Cardiac fibroblast (primary cell): Measurements from ENCODE around the gene FAM78B.

Experiments used
- DNase-seq, 2 donors: peaks; one replicate each; pipeline versions ENCODE4 v3.0.0 to v3.0.0-alpha.2; 2010; ENCODE audit warnings: low read depth in 2 of 2
- H3K4me3 ChIP-seq, 2 donors: replicated peaks in 1 of 2; 1 replicate in 1 of 2; 2 replicates in 1 of 2; pipeline ENCODE4 v1.5.1; 2011; ENCODE audit warnings: low read depth in 2 of 2, low read length in 2 of 2, mild to moderate bottlenecking in 2 of 2, moderate library complexity in 1 of 2
- CTCF ChIP-seq: IDR thresholded peaks from one replicate; pipeline ENCODE4 v1.5.1; 2011; ENCODE audit warnings: low read depth, mild to moderate bottlenecking, low read length, inconsistent platforms

FAM78B gene

GRCh38 chr1:166166329-166166697, 488 bp downstream of the FAM78B start:
- DNase-seq, result no peak
- no peak for TF ChIP-seq CTCF
- peak overlapping the region in 1 of 2 donors; percentile 60 for H3K4me3 ChIP-seq

GRCh38 chr1:166165661-166166328, 1.0 kb downstream of the FAM78B start:
- no peak for DNase-seq
- H3K4me3 ChIP-seq, result peak overlapping the region; percentile 8 to 60
- TF ChIP-seq CTCF, result no peak

GRCh38 chr1:166164995-166165660, 1.7 kb downstream of the FAM78B start:
- peak; percentile 48 to 70 for DNase-seq
- H3K4me3 ChIP-seq, result peak overlapping the region; percentile 8 to 60

GRCh38 chr1:166164646-166164994, 2.2 kb downstream of the FAM78B start:
- no peak for TF ChIP-seq CTCF
- no peak for DNase-seq
- H3K4me3 ChIP-seq, result no peak overlapping the region

More at GRCh38 chr1:166164995-166165660, 1.7 kb downstream of the FAM78B start:
- peak; percentile 68 for TF ChIP-seq CTCF

GRCh38 chr1:166159656-166160055, 7.1 kb downstream of the FAM78B start:
- TF ChIP-seq CTCF, result no peak

GRCh38 chr1:166156674-166157073, 10.1 kb downstream of the FAM78B start:
- H3K4me3 ChIP-seq, result no peak overlapping the region
- no peak for TF ChIP-seq CTCF
- DNase-seq, result no peak

More at GRCh38 chr1:166159656-166160055, 7.1 kb downstream of the FAM78B start:
- no peak overlapping the region for H3K4me3 ChIP-seq
- no peak for DNase-seq
